HG03175 (cell line): ENCODE data around the gene UBE4B.
"Not testable (repeated sequence)": the region's sequence is repeated elsewhere in the genome, so short reads cannot be mapped to it uniquely, and the experiment has no call there.

Experiments
- ATAC-seq: cut with Tn5 transposase; IDR thresholded peaks from one replicate; pipeline ENCODE4 v1.9.1; 2021; ENCODE audit warnings: mild to moderate bottlenecking, moderate library complexity; ENCODE audit not compliant: unreplicated experiment

Gene UBE4B

GRCh38 chr1:10070206-10070605 lies 37.4 kb downstream of the UBE4B start:
- no peak for ATAC-seq

GRCh38 chr1:10071640-10072039 lies 38.9 kb downstream of the UBE4B start:
- ATAC-seq: no peak

GRCh38 chr1:10073371-10073770 lies 40.6 kb downstream of the UBE4B start:
- ATAC-seq: not testable (repeated sequence)

GRCh38 chr1:10074059-10074851 lies 41.5 kb downstream of the UBE4B start:
- ATAC-seq: no peak

- no peak for ATAC-seq
Measured at GRCh38 chr1:10074852-10075730, 42.3 kb downstream of the UBE4B start.

GRCh38 chr1:10075732-10076131 lies 43.0 kb downstream of the UBE4B start:
- no peak for ATAC-seq

GRCh38 chr1:10078494-10078893 lies 45.7 kb downstream of the UBE4B start:
- ATAC-seq: no peak

GRCh38 chr1:10080523-10080922 lies 47.8 kb downstream of the UBE4B start:
- no peak for ATAC-seq

- ATAC-seq: no peak
Measured at GRCh38 chr1:10082785-10083479, 50.2 kb downstream of the UBE4B start.

- ATAC-seq: no peak
Measured at GRCh38 chr1:10084045-10084444, 51.3 kb downstream of the UBE4B start.

GRCh38 chr1:10085076-10085475 lies 52.3 kb downstream of the UBE4B start:
- ATAC-seq: no peak

GRCh38 chr1:10087210-10087609 lies 54.5 kb downstream of the UBE4B start:
- no peak for ATAC-seq

- ATAC-seq: no peak
Measured at GRCh38 chr1:10101929-10102328, 69.2 kb downstream of the UBE4B start.

- no peak for ATAC-seq
Measured at GRCh38 chr1:10103193-10103592, 70.4 kb downstream of the UBE4B start.

GRCh38 chr1:10104834-10105233 lies 72.1 kb downstream of the UBE4B start:
- no peak for ATAC-seq

- ATAC-seq: no peak
Measured at GRCh38 chr1:10105484-10105883, 72.7 kb downstream of the UBE4B start.

- ATAC-seq: no peak
Measured at GRCh38 chr1:10106241-10106640, 73.5 kb downstream of the UBE4B start.

GRCh38 chr1:10106756-10107475 lies 74.2 kb downstream of the UBE4B start:
- ATAC-seq: no peak

- not testable (repeated sequence) for ATAC-seq
Measured at GRCh38 chr1:10107476-10107847, 74.7 kb downstream of the UBE4B start.

- no peak for ATAC-seq
Measured at GRCh38 chr1:10108134-10108663, 75.4 kb downstream of the UBE4B start.
